Mesodermal cell (in vitro differentiated cells): ENCODE results near the gene HNRNPLL.

Experiments
- H3K27ac ChIP-seq: 2 replicates; pipeline ENCODE4 v1.7.0; 2013; ENCODE audit warnings: mild to moderate bottlenecking, low read depth, low read length, moderate library complexity; ENCODE audit not compliant: severe bottlenecking
- H3K36me3 ChIP-seq: 2 replicates; pipeline ENCODE4 v1.7.1; 2013; ENCODE audit warnings: mild to moderate bottlenecking, low read length, moderate library complexity; ENCODE audit not compliant: control insufficient read depth, insufficient read depth
- H3K4me1 ChIP-seq: one replicate; pipeline ENCODE4 v1.7.1; 2013; ENCODE audit warnings: mild to moderate bottlenecking, low read length; ENCODE audit not compliant: insufficient read depth, control insufficient read depth, poor library complexity, severe bottlenecking
- H3K4me3 ChIP-seq: 2 replicates; pipeline ENCODE4 v1.7.0; 2013; ENCODE audit warnings: low read length, control low read depth, mild to moderate bottlenecking; ENCODE audit not compliant: insufficient read depth, poor library complexity, severe bottlenecking; ENCODE audit errors: extremely low read depth
- H3K9me3 ChIP-seq: 2 replicates; pipeline ENCODE4 v1.7.1; 2013; ENCODE audit warnings: mild to moderate bottlenecking, low read length, moderate library complexity; ENCODE audit not compliant: control insufficient read depth
- WGBS, 2 experiments: methylation state at CpG; one replicate each; pipeline ENCODE4 v1.1.5; 2013; ENCODE audit warnings: missing lambda C conversion rate in 2 of 2; ENCODE audit not compliant: insufficient coverage in 2 of 2; 5-methylcytosine and 5-hydroxymethylcytosine counted together

Gene HNRNPLL

DNA sequence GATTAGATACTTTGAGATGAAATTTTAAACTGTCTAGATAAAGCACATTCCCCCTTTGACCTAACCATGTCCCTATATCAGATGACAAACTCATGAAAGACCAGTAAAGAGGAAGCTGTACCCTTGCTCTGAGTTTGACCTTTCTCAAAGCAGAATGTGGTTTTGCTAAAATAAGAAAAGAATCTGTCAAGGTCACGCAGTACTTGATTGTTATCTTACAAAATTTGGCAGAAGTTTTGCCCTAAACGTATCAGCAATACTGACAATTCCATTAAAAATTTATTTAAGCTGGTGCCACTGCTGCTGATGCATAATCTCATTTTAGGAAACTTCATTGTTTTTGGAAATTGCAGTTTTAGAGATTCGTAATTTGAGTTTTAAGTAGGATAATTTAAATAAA is 32.0 kb upstream of the HNRNPLL start:
- WGBS, 2 experiments = 80 to 83% methylated on average over 2 of the region's 3 CpGs
- Histone ChIP-seq H3K9me3 (no peaks in the 10 kb centered on the region), H3K27ac (no peak overlapping the region)

GRCh38 chr2:38633895-38634294 is 31.2 kb upstream of the HNRNPLL start:
- H3K36me3 ChIP-seq = no peaks in the 10 kb centered on the region
- no peaks in the 10 kb centered on the region for H3K9me3 ChIP-seq
- no peak overlapping the region for H3K27ac ChIP-seq
- WGBS, 2 experiments = 100% methylated on average over 1 of the region's 2 CpGs; no CpG with 5 or more reads in 1 of the 2 experiments
- no peak overlapping the region for H3K4me3 ChIP-seq
- no peaks in the 10 kb centered on the region for H3K4me1 ChIP-seq

More for the DNA sequence above, 32.0 kb upstream of the HNRNPLL start:
- Histone ChIP-seq H3K36me3 (no peaks in the 10 kb centered on the region), H3K4me1 (no peaks in the 10 kb centered on the region), H3K4me3 (no peak overlapping the region)

- no peaks in the 10 kb centered on the region for H3K9me3 ChIP-seq
- H3K27ac ChIP-seq = no peak overlapping the region
- no peaks in the 10 kb centered on the region for H3K36me3 ChIP-seq
- H3K4me3 ChIP-seq = no peak overlapping the region
- H3K4me1 ChIP-seq = no peaks in the 10 kb centered on the region
These were observed 30.3 kb upstream of the HNRNPLL start for GRCh38 chr2:38632980-38633379.

DNA sequence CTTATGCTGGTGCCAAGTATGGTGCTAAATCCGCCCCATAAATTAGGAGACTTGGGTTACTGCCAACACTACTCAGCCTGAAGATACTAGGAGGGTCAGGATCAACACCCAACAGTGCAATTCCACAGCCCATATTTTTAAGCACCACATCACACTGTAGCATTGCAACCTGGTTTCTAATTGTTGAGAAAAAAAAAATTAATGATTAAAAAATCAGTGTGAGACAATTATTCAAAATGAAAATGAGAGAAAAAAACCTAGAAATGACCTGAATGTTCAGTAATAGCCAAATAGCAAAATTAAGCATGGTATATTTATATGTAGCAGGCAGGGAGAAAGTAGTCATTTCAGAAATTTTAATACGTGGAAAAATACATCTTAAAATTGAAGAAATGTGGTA is 29.2 kb upstream of the HNRNPLL start:
- Histone ChIP-seq H3K27ac (no peak overlapping the region), H3K9me3 (no peaks in the 10 kb centered on the region), H3K36me3 (no peaks in the 10 kb centered on the region), H3K4me1 (no peaks in the 10 kb centered on the region), H3K4me3 (no peak overlapping the region)
- WGBS, 2 experiments = no CpG with 5 or more reads among the region's 2 CpGs

- Histone ChIP-seq H3K9me3 (no peaks in the 10 kb centered on the region), H3K36me3 (no peaks in the 10 kb centered on the region), H3K4me1 (no peaks in the 10 kb centered on the region), H3K27ac (no peak overlapping the region), H3K4me3 (no peak overlapping the region)
- 89 to 90% methylated on average over 1 of the region's 1 CpG for WGBS, 2 experiments
These were observed 27.0 kb upstream of the HNRNPLL start for GRCh38 chr2:38629684-38630083.

- Histone ChIP-seq H3K4me3 (no peak overlapping the region), H3K36me3 (no peaks in the 10 kb centered on the region), H3K4me1 (no peaks in the 10 kb centered on the region), H3K27ac (no peak overlapping the region), H3K9me3 (no peaks in the 10 kb centered on the region)
- 86 to 100% methylated on average over 3 of the region's 4 CpGs for WGBS, 2 experiments
These were observed 24.7 kb upstream of the HNRNPLL start for GRCh38 chr2:38627391-38627790.

DNA sequence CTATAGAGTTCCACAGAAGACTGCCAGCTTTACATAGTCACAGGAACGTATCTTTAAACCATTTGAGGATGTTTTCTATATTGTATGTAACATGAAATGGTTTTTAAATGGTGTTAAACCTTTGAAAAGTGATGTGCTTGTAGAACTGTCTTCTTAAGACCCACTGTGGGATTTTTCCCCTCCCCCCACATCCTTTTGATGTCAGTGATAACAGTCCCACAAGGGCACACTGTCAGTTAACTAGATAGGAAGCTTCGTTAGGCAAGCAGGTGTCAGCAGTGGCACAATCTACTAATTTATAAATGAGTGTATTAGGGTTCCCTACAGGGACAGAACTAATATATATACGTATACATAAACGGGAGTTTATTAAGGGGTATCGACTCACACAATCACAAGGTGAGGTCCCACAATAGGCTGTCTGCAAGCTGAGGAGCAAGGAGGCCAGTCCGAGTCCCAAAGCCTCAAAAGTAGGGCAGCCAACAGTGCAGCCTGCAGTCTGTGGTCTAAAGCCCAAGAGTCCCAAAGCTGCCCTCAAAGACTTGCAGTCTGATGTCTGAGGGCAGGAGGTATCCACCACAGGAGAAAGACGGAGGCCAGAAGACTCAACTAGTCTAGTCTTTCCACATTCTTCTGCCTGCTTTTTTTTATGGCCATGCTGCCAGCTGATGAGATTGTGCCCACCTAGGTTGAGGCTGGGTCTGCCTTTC is 23.8 kb upstream of the HNRNPLL start:
- H3K36me3 ChIP-seq = no peaks in the 10 kb centered on the region
- no peak overlapping the region for H3K4me3 ChIP-seq
- no peaks in the 10 kb centered on the region for H3K9me3 ChIP-seq
- 84 to 91% methylated on average over 4 to 5 of the region's 7 CpGs for WGBS, 2 experiments
- no peak overlapping the region for H3K27ac ChIP-seq
- no peaks in the 10 kb centered on the region for H3K4me1 ChIP-seq

DNA sequence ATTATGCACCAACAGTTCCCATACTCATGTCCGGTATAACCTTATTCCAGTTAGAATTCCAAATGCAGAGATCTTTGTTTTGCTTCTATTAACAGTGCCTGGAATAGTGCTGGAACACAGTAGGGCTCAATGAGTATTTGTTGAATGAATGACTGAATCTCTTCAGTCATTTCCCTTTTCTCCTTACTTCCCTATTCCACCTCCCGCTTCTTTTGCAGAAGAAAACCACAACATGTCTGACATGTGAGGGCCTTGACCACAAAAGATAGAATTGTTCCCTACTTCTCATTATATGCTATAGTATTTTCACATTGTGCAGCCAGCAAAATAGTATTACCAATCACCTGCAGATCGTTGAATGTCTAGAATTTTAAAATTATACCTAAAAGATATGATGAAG is 19.5 kb upstream of the HNRNPLL start:
- Histone ChIP-seq H3K36me3 (no peaks in the 10 kb centered on the region), H3K9me3 (no peaks in the 10 kb centered on the region), H3K4me1 (no peaks in the 10 kb centered on the region), H3K27ac (no peak overlapping the region), H3K4me3 (no peak overlapping the region)
- 89 to 100% methylated on average over 1 of the region's 3 CpGs for WGBS, 2 experiments

DNA sequence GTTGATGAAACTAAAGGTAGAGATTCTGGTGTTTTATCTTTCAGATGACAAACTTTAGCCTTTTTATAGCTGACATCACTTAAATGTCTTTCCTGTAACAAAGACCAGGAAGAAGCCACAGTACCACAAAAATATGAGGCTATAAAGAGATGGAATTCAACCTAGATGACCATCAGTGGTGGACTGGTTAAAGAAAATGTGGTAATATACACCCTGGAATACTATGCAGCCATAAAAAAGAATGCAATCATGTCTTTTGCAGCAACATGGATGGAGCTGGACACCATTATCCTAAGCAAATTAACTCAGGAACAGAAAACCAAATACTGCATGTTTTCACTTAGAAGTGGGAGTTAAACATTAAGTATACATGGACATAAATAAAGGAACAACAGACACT is 18.3 kb upstream of the HNRNPLL start:
- H3K4me3 ChIP-seq = no peak overlapping the region
- no peaks in the 10 kb centered on the region for H3K36me3 ChIP-seq
- no peak overlapping the region for H3K27ac ChIP-seq
- no peaks in the 10 kb centered on the region for H3K4me1 ChIP-seq
- H3K9me3 ChIP-seq = no peaks in the 10 kb centered on the region

DNA sequence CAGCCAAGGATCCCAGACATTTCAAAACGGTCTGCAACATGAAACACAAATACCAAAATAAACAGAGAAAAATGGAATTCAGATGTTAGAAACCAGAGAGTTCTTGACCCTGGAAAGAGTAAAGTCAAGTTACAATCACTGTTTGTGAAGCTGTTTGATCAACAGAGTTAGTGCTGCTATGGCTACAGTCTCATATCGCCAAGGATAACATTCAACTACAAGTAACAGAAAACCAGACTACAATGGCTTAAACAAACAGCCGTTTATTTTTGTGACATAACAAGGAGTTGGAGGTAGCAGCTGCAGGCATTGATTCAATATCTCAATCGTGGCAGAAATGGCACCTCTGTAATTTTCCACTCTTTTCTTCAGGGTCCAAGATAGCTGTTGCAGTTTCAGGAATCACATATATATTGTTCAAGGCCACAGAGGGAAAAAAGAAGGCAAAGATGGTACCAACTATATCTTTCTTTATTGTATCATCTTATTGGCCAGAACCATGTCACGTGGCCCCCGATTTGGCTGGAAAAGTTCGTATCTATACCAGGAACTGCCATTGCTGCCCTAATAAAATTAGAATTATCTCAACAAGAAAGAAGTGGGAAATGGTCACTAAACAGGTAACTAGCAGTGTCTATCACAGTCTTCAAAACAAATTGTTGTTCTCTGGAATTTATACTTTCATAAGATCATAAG is 17.7 kb upstream of the HNRNPLL start:
- Histone ChIP-seq H3K36me3 (no peaks in the 10 kb centered on the region), H3K4me1 (no peaks in the 10 kb centered on the region), H3K27ac (no peak overlapping the region), H3K9me3 (no peaks in the 10 kb centered on the region), H3K4me3 (no peak overlapping the region)
- WGBS, 2 experiments = 93 to 100% methylated on average over 3 to 5 of the region's 7 CpGs

- Histone ChIP-seq H3K4me3 (no peak overlapping the region), H3K4me1 (no peaks in the 10 kb centered on the region), H3K9me3 (no peaks in the 10 kb centered on the region), H3K27ac (no peak overlapping the region), H3K36me3 (no peaks in the 10 kb centered on the region)
- WGBS, 2 experiments = 77 to 92% methylated on average over 2 to 4 of the region's 4 CpGs
These were observed 16.9 kb upstream of the HNRNPLL start for GRCh38 chr2:38619458-38620164.
